Keratinocyte (primary cell): ENCODE data around the gene PPEF1.

Experiments used
- CTCF ChIP-seq, 3 experiments: IDR thresholded peaks in 1 of 3; conservative IDR thresholded peaks in 1 of 3; optimal IDR thresholded peaks in 1 of 3; 2 replicates in 2 of 3; 3 replicates in 1 of 3; pipeline versions ENCODE3 to v1.5.1; 2011; ENCODE audit warnings: low read length in 3 of 3, mild to moderate bottlenecking in 3 of 3, moderate library complexity in 2 of 3, control low read depth in 1 of 3, inconsistent platforms in 1 of 3; ENCODE audit not compliant: insufficient read depth in 2 of 3; ENCODE audit errors: extremely low read depth in 1 of 3
- EZH2 ChIP-seq: IDR thresholded peaks from one replicate; pipeline ENCODE4 v1.6.1; 2012; ENCODE audit warnings: inconsistent platforms, mild to moderate bottlenecking, low read length, moderate library complexity

- TF ChIP-seq CTCF (optimal IDR thresholded peaks at IDR 0.05 in 1 of 3, IDR thresholded peaks at IDR 0.05 in 1 of 3, conservative IDR thresholded peaks at IDR 0.05 in 1 of 3; ENCODE audit: extremely low read depth in 1 of 3, insufficient read depth in 2 of 3, low read length in 3 of 3) (no peak), EZH2 (no peak)
Observed at GRCh38 chrX:18698737-18699650, 8.5 kb upstream of the PPEF1 start.
